GM12873 (cell line): Measurements from ENCODE around the gene SCYL1.

Source experiments
- CTCF ChIP-seq: IDR thresholded peaks from 2 replicates; pipeline ENCODE4 v1.5.1; 2012; ENCODE audit warnings: low read depth, mild to moderate bottlenecking, moderate library complexity, low read length, control low read depth; ENCODE audit not compliant: insufficient read depth; ENCODE audit errors: missing control alignments

SCYL1 gene

GRCh38 chr11:65501472-65502273 is 23.2 kb upstream of the SCYL1 start:
- TF ChIP-seq CTCF = no peak

GRCh38 chr11:65502274-65502554 is 22.7 kb upstream of the SCYL1 start:
- no peak for TF ChIP-seq CTCF

DNA sequence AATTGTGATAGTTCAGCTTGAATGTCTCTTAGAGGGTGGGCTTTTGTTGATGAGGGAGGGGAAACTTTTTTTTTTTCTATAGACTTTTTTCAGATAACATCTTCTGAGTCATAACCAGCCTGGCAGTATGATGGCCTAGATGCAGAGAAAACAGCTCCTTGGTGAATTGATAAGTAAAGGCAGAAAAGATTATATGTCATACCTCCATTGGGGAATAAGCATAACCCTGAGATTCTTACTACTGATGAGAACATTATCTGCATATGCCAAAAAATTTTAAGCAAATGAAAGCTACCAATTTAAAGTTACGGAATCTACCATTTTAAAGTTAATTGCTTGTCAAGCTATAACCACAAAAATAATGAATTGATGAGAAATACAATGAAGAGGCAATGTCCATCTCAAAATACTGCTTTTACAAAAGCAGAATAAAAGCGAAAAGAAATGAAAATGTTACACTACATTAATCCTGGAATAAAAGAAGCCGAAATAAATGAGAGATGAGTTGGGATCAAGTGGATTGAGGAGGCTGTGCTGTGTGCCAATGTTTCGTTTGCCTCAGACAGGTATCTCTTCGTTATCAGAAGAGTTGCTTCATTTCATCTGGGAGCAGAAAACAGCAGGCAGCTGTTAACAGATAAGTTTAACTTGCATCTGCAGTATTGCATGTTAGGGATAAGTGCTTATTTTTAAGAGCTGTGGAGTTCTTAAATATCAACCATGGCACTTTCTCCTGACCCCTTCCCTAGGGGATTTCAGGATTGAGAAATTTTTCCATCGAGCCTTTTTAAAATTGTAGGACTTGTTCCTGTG is 22.1 kb upstream of the SCYL1 start:
- no peak for TF ChIP-seq CTCF

DNA sequence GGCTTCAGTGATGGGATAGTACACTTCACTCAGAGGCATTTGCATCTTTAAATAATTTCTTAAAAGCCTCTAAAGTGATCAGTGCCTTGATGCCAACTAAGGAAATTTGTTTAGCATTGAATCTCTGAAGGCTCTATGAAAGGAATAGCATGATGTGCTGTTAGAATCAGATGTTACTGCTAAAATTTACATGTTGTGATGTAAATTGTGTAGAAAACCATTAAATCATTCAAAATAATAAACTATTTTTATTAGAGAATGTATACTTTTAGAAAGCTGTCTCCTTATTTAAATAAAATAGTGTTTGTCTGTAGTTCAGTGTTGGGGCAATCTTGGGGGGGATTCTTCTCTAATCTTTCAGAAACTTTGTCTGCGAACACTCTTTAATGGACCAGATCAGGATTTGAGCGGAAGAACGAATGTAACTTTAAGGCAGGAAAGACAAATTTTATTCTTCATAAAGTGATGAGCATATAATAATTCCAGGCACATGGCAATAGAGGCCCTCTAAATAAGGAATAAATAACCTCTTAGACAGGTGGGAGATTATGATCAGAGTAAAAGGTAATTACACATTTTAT is 21.4 kb upstream of the SCYL1 start:
- no peak for TF ChIP-seq CTCF

GRCh38 chr11:65503949-65504673 is 20.8 kb upstream of the SCYL1 start:
- TF ChIP-seq CTCF = no peak

DNA sequence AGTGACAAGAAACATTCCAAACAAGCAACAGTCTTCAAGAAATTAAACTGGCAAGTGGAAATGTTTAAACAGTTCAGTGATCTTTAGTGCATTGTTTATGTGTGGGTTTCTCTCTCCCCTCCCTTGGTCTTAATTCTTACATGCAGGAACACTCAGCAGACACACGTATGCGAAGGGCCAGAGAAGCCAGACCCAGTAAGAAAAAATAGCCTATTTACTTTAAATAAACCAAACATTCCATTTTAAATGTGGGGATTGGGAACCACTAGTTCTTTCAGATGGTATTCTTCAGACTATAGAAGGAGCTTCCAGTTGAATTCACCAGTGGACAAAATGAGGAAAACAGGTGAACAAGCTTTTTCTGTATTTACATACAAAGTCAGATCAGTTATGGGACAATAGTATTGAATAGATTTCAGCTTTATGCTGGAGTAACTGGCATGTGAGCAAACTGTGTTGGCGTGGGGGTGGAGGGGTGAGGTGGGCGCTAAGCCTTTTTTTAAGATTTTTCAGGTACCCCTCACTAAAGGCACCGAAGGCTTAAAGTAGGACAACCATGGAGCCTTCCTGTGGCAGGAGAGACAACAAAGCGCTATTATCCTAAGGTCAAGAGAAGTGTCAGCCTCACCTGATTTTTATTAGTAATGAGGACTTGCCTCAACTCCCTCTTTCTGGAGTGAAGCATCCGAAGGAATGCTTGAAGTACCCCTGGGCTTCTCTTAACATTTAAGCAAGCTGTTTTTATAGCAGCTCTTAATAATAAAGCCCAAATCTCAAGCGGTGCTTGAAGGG is 20.0 kb upstream of the SCYL1 start:
- TF ChIP-seq CTCF = no peak
